Naive B cell (primary cell): ENCODE results near the gene SPNS2. TPM values are rescaled to one million over a fixed set of nuclear protein-coding genes. Genes with fewer than 3 reads are reported as not detected.

Experiments used
- ATAC-seq, 2 donors: fragments of 150-1000 bp; cut with Tn5 transposase; 2 replicates each; pipeline ENCODE4 v1.10.0; 2021; ENCODE audit warnings: low read depth in 2 of 2, mild to moderate bottlenecking in 2 of 2, moderate library complexity in 2 of 2
- DNase-seq: peaks from one replicate; pipeline ENCODE4 v3.0.0; 2022
- H3K27ac Mint-ChIP-seq, 6 donors: one replicate each; pipeline ENCODE4 v1.8.0; 2020 to 2022; ENCODE audit warnings: mild to moderate bottlenecking in 6 of 6, mixed read lengths in 6 of 6, moderate library complexity in 5 of 6, inconsistent platforms in 2 of 6
- H3K27me3 Mint-ChIP-seq, 3 donors: one replicate each; pipeline ENCODE4 v1.8.0; 2021 to 2022; ENCODE audit warnings: mixed read lengths in 3 of 3, mild to moderate bottlenecking in 1 of 3
- H3K36me3 Mint-ChIP-seq, 2 donors: one replicate each; pipeline ENCODE4 v1.8.0; 2020 to 2022; ENCODE audit warnings: mixed read lengths in 2 of 2, inconsistent platforms in 1 of 2, mild to moderate bottlenecking in 1 of 2
- H3K4me1 Mint-ChIP-seq, 3 donors: one replicate each; pipeline ENCODE4 v1.8.0; 2020 to 2022; ENCODE audit warnings: mixed read lengths in 3 of 3, inconsistent platforms in 1 of 3, mild to moderate bottlenecking in 1 of 3, moderate library complexity in 1 of 3
- H3K4me3 Mint-ChIP-seq, 8 donors: one replicate each; pipeline ENCODE4 v1.8.0; 2020 to 2022; ENCODE audit warnings: mild to moderate bottlenecking in 8 of 8, mixed read lengths in 8 of 8, moderate library complexity in 8 of 8, inconsistent platforms in 2 of 8
- H3K9me3 Mint-ChIP-seq, 7 donors: one replicate each; pipeline ENCODE4 v1.8.0; 2020 to 2022; ENCODE audit warnings: mixed read lengths in 7 of 7, mild to moderate bottlenecking in 5 of 7, inconsistent platforms in 2 of 7, moderate library complexity in 1 of 7
- polyA plus RNA-seq, 6 donors: library from polyadenylated mRNA; unstranded; fragments of 300-500 nt; fragmentation: Illumina TruSeq; gene quantifications; one replicate each; pipeline ENCODE4 v1.2.3, GENCODE V29; 2021; ENCODE audit warnings: low read depth in 6 of 6

The SPNS2 gene
- polyA plus RNA-seq, 6 donors from 2014 or later, result 0.23 TPM; not detected in 5

DNA sequence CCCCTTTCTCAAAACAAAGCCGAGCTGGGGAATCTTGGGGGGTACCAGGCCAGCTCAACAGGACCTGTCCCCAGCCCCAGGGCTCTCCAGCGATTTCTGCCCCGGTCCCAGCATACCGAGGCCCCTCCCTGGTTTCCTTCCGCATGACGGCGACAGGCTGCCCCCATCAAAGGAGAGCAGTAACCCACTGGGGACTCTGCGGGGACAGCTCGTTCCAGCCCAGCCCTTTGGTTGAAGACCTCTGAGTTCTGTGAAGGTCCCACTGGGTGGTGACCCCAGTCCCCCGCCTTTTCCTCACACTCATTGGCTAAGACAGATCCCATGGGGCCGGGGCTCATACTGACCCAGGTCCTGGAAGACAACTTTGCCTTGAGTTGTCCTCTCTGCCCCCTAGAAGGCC lies 89.7 kb downstream of the SPNS2 start:
- peaks cover 11 to 75% (median 50%) of the 10 kb centered on the region in 3 donors for H3K27me3 Mint-ChIP-seq
- peaks cover 6 to 7% (median 6%) of the 10 kb centered on the region in 3 donors for H3K4me1 Mint-ChIP-seq
- H3K27ac Mint-ChIP-seq, result no peak overlapping the region
- H3K9me3 Mint-ChIP-seq, result no peaks in the 10 kb centered on the region
- H3K36me3 Mint-ChIP-seq, result no peaks in the 10 kb centered on the region
- ATAC-seq (no peak), DNase-seq (no peak)
- H3K4me3 Mint-ChIP-seq, result no peak overlapping the region

Other genes with a start within 250 kb of the SPNS2 start
- 10 to 100 TPM in 2 of 6 donors, 1 to 10 TPM in 4; 6.3 to 13.3 (median 8.3) TPM for gene ANKFY1, start 234.9 kb upstream of the SPNS2 start, polyA plus RNA-seq
- gene UBE2G1, start 132.2 kb upstream of the SPNS2 start, polyA plus RNA-seq, result 10 to 100 TPM; 50.7 to 87.5 (median 59.0) TPM
- gene SPNS3, start 64.9 kb upstream of the SPNS2 start, polyA plus RNA-seq, result 1 to 10 TPM in 2 of 6 donors, under 1 TPM in 3, not detected in 1; 0.36 to 1.3 (median 0.59) TPM
- gene MYBBP1A, start 56.5 kb downstream of the SPNS2 start, polyA plus RNA-seq, result 10 to 100 TPM in 5 of 6 donors, under 1 TPM in 1; 0.24 to 28.7 (median 13.4) TPM
- not detected for gene GGT6, start 61.7 kb downstream of the SPNS2 start, polyA plus RNA-seq
- not detected for gene SMTNL2, start 85.6 kb downstream of the SPNS2 start, polyA plus RNA-seq
- gene ALOX15, start 142.8 kb downstream of the SPNS2 start, polyA plus RNA-seq, result under 1 TPM in 1 of 6 donors, not detected in 5; 0.09 TPM
- 10 to 100 TPM in 1 of 6 donors, 1 to 10 TPM in 5; 5.6 to 13.1 (median 9.1) TPM for gene PELP1, start 205.3 kb downstream of the SPNS2 start, polyA plus RNA-seq
- gene ARRB2, start 211.8 kb downstream of the SPNS2 start, polyA plus RNA-seq, result 10 to 100 TPM; 12.1 to 23.7 (median 14.9) TPM
- 10 to 100 TPM; 20.1 to 63.4 (median 48.3) TPM for gene MED11, start 232.5 kb downstream of the SPNS2 start, polyA plus RNA-seq
- gene ZMYND15, start 241.0 kb downstream of the SPNS2 start, polyA plus RNA-seq, result under 1 TPM in 1 of 6 donors, not detected in 5; 0.40 TPM
- gene CXCL16, start 241.0 kb downstream of the SPNS2 start, polyA plus RNA-seq, result 10 to 100 TPM; 12.2 to 19.8 (median 18.4) TPM